GM18520 (cell line): Measurements from ENCODE around the gene EPB41L3.
A peak's percentile ranks its signal among the peaks of the same experiment; 100 is the strongest.
"Not testable (repeated sequence)": the region's sequence is repeated elsewhere in the genome, so short reads cannot be mapped to it uniquely, and the experiment has no call there.

Source experiments
- ATAC-seq: cut with Tn5 transposase; IDR thresholded peaks from one replicate; pipeline ENCODE4 v1.9.1; 2021; ENCODE audit not compliant: unreplicated experiment

Gene EPB41L3

DNA sequence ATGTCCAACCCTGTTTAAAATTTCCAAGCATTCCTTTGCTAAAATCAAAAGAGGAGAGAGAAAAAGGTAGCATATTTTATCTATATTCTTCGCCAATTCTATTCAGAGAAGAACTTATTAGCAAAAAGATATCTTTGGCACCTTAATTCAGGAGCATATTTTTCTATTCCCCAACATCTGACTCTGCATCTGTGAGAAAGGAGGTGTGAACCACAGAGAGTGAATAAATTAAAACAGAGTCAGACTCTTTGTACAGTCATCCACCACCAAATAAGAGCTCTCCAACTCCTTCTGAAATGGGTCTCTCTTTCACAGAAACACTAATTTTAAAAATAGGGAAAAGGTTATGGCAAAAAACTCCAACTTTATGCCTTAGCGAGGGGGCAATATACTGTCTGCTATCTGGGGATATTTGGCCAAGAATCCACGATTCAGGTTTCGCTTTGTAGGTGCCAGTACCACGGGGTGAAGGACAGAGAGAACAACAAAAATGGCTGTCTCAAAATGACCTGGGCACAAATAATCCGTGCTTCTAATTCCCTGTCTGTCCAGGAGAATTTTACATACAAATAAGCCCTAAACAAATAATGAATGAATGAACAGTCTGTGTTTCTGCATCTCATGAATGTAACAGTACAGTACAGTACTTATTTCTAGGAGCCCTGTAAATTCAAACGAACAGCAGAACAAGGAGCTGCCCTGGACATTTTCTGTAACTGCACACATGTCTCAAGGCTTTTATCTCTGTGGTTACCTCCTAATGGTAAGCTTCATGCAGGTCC, 43.4 kb downstream of the EPB41L3 start:
- peak; percentile 50 for ATAC-seq

DNA sequence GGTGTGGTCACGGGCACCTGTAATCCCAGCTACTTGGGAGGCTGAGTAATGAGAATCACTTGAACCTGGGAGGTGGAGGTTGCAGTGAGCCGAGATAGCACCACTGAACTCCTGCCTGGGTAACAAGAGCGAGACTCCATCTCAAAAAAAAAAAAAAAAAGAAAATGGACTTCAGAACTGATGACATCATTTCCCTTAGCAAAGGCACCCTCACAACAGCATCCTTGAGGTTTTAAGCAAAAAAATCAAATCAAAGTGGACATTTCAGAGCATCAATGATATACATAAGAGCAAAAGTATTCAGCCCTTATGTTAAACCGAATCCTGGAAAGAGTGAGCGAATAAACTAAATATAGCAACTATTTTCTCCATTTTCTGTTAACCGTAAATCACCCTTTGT, 45.3 kb downstream of the EPB41L3 start:
- no peak for ATAC-seq

DNA sequence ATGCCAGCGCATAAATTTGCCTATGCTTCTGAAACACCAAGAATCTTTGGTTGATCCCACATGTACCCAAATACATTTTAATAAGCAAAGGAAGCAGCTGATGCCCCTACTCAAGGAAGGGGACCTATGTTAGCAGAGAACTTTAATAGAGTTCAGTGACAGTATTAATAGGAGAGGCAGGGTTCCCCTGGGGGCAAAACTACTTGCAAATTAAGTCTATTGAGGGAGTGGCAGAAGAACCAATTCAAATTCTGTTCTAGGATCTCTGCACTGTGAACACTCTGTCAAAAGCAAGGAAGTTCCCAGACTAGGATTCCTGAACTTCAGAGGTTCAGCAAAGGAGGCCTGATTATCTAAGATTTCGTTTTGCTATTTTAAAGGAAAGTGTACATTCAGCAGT, 47.5 kb downstream of the EPB41L3 start:
- no peak for ATAC-seq

DNA sequence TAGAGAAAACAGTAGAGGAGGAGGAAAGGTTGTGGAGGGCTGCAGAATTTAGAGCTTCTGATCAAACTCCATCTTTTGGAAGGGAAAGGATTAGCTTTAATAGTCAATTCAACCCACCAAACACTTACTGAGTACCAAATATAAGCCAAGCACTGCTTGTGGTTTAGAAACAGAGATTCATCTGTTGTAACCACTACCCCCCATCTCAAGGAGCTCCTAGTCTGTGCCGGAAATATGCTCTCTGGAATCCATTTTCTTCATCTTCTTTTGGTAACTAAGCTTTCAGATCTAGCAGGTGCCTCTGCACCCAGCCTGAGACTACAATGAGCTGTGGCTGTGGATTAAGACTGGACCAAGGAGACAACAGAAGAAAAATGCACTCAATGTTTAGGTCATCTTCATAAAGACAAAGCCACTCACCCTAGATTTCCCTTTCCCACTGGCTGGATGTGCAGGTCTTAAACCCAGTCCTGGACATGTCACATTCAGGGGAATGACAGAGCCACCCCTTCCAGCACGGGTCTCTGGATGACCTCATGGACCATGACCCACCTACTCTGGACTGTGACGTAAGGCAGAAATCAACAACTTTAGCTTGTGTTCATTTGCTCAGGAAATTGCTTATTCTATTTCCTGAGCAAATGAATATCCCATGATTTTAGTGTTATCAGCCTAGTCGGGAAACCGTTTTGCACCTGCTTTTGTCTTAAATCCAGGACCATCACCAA, 52.9 kb downstream of the EPB41L3 start:
- no peak for ATAC-seq

DNA sequence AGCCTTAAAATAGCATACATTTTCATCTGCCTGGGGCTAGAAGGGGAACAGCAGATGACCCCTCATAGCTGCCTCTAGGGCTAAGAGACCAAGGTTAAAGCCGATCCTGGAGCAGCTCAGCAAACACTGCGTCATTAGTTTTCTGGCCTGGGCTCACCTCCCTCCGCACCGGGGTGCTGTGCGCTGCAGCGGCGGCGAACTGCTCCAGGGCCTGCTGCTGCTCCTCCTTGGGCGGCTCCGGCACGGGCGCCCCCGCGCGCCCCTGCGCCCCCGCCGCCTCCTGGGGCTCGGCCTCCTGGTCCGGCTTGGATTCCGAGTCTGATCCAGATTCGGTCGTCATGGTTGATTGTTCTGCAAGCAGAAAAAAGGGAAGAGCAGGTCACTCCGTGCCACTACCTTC, 55.0 kb downstream of the EPB41L3 start:
- no peak for ATAC-seq

DNA sequence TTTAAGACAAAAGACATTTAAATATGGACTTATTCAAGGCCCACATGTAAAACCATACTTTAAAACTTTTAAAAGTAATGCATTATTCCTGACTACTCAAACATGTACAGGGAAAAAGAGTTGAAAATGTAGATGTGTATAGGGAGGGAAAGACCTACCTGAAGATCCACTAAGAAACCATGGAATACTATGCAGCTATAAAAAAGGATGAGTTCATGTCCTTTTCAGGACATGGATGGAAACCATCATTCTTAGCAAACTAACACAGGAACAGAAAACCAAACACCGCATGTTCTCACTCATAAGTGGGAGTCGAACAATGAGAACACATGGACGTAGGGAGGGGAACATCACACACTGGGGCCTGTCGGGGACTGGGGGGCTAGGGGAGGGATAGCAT, 55.8 kb downstream of the EPB41L3 start:
- not testable (repeated sequence) for ATAC-seq

DNA sequence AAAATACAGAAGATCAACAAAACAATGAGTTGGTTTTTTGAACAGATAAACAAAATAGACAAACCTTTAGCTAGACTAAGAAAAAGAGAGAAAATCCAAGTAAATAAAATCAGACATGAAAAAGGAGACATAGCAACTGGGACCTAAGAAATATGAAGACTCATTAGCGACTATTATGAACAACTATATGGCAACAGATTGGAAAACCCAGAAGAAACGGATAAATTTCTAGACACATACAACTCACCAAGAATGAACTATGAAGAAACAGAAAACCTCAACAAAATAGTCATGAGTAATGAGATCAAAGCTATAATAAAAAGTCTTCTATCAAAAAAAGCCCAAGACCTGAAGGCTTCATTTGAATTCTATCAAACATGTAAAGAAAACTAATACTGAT, 59.3 kb downstream of the EPB41L3 start:
- ATAC-seq: no peak

DNA sequence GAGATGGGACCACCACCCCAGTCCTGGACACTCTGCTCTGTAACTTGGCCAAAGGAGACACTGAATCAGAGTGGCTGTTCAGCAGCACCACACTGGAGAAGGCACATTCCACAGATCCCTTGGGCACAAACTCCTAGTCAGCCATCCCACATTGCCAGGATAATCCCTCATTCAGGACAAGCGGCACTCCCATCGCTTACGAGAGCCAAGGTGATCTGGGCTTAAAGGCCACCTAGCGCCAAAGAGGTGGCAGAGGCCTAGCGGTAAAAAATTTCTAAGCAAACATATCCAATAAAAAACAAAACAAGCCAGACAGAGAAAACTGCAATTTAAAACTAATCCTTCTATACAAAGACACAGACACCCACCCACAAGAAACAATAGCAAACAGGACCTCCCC, 62.2 kb downstream of the EPB41L3 start:
- ATAC-seq: no peak

DNA sequence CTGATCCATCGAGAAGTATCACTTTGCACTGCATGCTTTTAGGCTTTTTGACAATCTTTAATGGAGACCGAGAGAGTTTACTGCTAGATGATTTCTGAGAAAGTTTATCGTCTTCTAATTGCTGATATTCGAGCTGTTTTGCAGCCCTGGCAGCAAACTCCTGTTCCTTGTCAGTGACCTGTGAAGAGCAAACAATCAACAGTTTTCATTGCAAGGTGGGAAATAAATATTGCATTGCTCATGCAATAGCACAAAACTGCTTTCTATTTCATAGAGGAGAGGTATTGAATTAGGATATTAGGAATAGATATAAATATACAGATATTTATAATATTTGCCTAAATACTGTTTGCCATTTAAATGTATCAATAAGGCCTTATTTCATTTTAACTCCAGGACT, 65.5 kb downstream of the EPB41L3 start:
- no peak for ATAC-seq

DNA sequence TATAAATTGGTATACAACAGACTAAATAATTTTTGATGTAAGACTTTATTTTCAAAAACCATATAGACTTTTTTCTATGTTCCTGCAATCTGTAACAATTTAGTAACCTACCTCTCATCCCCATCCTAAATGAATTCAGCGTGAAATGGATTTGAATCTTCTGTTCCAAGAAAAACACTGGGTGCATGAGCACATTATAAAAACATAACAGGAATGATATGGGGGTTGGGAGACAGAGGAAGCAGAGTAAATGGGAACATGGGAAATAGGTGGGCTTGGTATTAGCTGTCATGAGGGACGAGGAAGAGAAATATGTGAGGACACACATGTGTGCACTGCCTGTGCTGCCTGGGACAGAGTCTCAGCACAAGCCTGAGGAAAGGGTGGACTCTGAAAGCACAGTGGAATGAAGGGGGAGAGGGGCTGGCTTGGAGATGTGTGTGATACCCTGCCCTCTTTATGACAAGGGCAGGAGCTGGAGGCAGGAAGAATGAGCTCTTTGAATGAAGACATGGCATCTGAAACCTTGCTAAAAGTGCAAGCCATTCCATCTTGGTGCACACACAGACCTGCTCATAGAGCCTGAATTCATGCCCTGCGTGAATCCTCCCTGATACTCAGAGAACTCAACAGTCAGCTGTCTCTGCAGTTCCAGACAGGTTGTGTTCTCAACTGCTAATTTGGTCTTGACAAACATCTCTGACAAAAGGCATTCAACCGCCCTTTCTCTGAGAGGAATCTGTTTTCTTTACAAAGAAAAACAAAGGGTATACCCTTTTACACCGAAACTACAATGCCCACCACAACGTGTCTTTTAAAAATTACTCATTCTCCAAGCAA, 66.6 kb downstream of the EPB41L3 start:
- no peak for ATAC-seq

DNA sequence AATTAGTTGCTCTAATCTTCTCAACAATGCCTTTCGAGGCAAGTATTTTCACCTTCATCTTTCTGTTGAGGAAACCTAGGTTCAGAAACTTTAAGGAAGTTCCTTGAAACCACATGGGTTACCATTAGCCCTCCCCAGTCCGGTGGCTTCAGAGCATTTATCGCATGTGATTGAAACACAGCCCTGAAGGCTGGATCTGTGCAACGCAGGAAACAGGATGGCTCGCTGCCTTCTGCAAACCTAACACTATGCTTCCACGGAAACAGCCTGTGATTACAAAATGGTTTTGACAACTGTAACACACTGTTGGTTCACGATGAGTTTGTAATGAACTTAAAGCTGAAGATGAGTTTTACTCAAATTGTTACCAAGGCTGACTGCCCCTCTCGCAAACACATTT, 68.5 kb downstream of the EPB41L3 start:
- no peak for ATAC-seq

DNA sequence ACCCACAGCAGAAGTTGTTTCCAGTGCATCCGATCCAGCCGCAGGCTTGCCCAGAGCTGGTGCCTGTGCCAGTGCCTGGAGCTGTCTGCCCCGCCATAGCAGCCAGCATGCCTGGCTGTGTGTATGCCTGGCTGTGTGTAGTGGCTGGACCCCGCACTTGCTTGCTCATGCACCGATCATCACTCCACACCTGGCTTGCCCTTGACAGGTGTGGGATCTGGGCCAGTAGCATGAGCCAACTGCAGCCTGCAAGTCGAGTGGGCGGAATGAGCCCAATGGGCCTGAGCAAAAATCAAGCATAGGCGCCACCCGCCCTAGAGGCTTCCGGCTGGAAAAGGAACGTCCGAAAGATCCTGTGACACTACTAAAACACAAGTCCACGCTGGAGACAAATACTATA, 74.5 kb downstream of the EPB41L3 start:
- ATAC-seq: no peak

DNA sequence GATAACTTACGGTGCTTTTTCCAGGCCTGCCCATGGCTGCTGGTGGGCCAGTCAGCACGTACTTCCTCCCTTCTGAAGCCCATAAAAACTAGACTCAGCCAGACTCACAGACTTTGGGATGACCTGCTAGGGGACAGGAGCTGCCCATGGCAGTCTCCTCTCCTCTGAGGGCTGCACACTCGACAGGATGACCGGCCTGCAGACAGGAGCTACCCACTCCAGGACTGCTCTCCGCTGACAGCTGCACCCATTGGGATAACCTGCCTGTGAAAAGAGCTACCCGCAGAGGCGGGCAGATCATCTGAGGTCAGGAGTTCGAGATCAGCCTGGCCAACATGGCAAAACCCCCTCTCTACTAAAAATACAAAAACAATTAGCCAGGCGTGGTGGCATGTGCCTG, 75.4 kb downstream of the EPB41L3 start:
- no peak for ATAC-seq

DNA sequence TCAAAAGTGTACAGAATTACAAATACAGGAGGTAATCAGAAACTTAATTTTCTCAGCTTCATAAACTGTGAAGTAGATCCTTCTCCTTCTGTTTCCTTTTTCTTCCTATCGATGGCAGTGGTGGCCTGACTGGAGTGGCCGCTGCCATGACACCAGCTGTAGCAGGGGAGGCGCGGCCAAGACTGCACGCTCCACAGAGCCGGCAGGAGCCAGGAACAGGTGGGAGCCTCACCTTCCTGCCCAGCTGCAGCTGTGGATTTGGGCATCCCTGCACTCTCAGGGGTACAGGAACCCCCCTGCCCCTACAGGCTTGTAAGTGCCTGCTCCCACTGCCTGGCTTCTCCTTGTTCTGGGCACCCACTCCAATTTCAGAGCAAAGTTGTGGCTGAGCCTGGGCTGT, 76.1 kb downstream of the EPB41L3 start:
- no peak for ATAC-seq

DNA sequence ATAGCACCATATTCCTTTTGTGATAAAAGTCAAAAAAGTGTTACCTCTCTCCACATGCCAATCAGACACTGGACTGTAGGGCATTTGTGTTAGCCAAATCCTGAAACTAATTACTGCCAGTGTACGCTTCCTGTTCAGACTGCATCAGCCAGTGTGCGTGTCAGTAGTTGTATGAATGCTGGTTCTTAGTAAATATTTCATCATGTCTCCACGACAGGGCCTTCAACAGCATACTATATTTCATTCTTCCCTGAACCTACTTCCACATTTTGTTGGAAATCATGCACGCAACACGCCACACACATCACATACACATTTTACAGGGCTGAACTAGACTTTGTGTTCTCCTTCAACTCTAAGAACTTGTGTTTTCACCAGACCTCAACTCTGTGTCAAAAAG, 77.5 kb downstream of the EPB41L3 start:
- ATAC-seq: no peak

DNA sequence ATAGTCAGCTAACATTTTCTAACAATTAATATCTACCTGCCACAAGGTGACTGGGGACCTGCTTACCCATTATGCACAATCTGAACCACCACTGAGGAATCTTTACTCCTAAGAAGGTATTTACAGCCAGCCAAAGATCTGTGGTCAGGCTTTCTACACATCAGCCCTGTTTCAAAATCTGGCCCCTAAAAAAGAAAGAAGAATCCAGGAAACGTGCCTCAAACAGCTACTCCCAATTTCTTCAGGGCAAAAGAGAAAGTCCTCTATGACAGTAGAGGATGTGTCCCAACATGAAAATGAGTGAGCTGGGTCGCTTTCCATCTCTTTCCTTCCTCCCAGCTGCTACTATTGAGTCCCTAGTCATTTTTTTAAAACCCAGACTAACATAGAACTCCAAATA, 79.5 kb downstream of the EPB41L3 start:
- ATAC-seq: no peak

DNA sequence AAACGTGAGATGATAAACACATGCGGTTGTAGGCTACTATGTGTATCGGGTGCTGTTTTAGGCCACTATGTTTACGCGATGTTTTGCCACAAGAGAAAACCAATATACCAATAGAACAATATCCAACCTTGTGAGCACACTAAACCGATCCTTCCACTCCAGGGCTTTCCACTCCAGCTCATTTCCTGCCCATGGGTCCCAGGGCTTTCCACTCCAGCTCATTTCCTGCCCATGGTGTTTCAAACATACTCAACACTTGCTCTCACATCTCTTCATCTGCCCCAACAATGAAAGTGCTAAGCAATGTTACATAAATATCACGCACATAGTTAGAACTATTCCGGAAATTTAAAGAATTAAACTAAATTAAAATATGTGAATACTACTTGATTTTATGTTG, 80.0 kb downstream of the EPB41L3 start:
- no peak for ATAC-seq

DNA sequence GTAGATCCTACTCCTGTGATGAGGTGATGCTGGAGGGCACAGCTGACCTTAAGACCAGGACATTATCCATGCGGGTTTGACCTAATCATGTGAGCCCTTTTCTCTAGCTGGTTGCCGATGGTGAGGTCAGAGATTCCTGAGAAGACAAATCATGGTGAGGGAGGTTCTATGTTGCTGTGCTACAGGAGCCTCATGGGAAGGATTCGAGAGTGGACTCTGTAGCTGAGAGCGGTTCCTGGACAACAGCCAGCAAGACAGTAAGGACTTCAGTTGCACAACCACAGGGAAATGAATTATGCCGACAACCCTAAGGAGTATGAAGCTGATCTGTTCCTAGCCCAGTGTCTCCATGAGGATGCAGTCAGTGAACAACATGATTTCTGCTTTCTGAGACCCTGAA, 80.4 kb downstream of the EPB41L3 start:
- ATAC-seq: no peak

DNA sequence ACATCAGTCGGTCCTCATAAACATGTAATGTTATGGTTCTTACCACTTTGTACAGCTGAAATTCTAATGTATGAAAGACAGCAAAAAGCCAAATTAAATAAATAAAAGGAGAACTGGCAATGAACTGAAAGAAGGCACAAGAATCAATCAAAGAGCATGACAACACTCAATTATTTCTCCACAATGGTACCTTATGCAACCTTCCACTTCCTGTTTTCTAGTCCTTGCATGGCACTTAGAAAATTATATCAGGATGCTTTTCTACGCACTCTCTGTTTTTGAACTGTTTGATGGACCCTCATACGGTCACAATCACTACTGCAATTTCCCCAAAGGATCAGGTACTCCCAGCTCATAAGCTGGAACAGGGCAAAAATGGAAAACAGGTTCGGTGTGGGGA, 81.6 kb downstream of the EPB41L3 start:
- ATAC-seq: no peak

DNA sequence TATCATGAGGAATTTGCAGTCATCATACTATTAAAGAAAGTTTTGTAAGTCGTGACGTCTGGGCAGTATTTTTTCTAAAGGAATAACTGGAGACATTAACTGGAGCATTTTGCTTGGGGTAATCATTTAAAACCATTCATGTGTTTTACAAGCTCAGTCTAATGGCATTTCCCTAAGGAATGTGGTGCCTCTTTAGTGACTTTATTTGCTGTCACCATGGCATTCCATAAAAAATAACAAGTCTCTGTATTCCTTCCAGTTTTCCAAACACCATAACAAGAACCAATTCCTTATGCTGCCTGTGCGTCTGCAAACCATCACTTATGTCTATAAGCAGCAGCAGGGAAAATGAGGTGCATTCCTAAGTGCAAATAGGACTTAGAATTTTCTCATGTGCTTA, 82.8 kb downstream of the EPB41L3 start:
- no peak for ATAC-seq

DNA sequence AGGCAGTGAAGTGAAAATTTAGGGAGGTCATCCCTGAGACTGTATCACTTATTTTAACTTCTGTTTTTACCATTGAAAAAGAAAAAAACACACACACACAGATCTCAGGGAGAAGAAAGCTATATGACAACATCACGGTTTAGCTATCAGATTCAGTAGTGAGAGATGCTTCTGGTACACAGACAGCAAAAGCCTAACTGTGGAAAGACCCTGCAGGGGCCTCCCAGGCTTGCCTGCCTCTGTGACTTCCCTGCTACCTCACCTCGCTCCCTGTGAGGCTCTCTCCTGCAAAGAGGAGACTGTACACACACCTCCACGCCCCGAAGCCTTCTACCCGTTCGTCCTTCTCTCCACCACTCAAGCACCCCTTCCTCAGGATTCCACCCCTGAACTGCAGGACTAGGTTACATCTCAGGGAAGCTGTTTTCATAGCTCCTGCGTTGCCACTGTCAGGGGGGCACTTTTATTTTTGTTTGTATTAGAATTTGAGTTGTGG, 86.3 kb downstream of the EPB41L3 start:
- no peak for ATAC-seq
